ENCODE results near the gene PACRG. TPM values are rescaled to one million over a fixed set of nuclear protein-coding genes. Genes with fewer than 3 reads are reported as not detected.

The PACRG gene
- total and polyA plus RNA-seq, 2 of the 8 experiments (the other 6 are each of a cell fraction or from before 2014, with no cell fraction given), result 0.44 to 0.54 TPM

GRCh38 chr6:163063561-163063960 is 335.8 kb downstream of the PACRG start:
- Histone ChIP-seq H2AK5ac (ENCODE audit: low read depth, low read length) (no peak overlapping the region), H3K4me3 (ENCODE audit: extremely low read depth in 1 of 4, insufficient read depth in 2 of 4, low read depth in 3 of 4, low read length in 4 of 4) (no peak overlapping the region), H3K79me2 (ENCODE audit: control insufficient read depth in 1 of 2, insufficient read depth in 2 of 2, low read length in 2 of 2) (no peaks in the 10 kb centered on the region), H3K9ac (replicated peaks in 1 of 4; ENCODE audit: extremely low read depth in 1 of 4, low read depth in 3 of 4, low read length in 3 of 4) (no peak overlapping the region), H4K5ac (ENCODE audit: insufficient read length, low read depth, low read length) (no peak overlapping the region), H3K27me3 (replicated peaks in 1 of 4; ENCODE audit: control insufficient read depth in 3 of 4, extremely low read depth in 1 of 4, insufficient read depth in 3 of 4, low read length in 3 of 4) (no peaks in the 10 kb centered on the region), H3K4me2 (ENCODE audit: insufficient read depth in 1 of 2, low read depth in 2 of 2, low read length in 2 of 2) (no peak overlapping the region), H3K27ac (ENCODE audit: low read depth, low read length) (no peak overlapping the region), H2BK20ac (ENCODE audit: low read length) (no peak overlapping the region), H3K4me1 (replicated peaks in 1 of 4; ENCODE audit: control insufficient read depth in 3 of 4, insufficient read depth in 4 of 4, low read length in 3 of 4) (no peaks in the 10 kb centered on the region; a peak in 2 of 7 replicates), H4K91ac (replicated peaks; ENCODE audit: insufficient read length, low read length) (no peak overlapping the region), H3K4ac (replicated peaks; ENCODE audit: insufficient read length, low read depth, low read length) (no peak overlapping the region), H3K56ac (replicated peaks; ENCODE audit: insufficient read length, low read depth, low read length) (no peak overlapping the region), H3K18ac (ENCODE audit: extremely low read depth, low read length) (no peak overlapping the region), H3K23ac (ENCODE audit: insufficient read length) (no peak overlapping the region), H3K14ac (ENCODE audit: insufficient read length) (no peak overlapping the region), H3K79me1 (ENCODE audit: low read depth, low read length) (no peaks in the 10 kb centered on the region), H2BK120ac (replicated peaks; ENCODE audit: low read depth, low read length) (no peak overlapping the region), H4K20me1 (replicated peaks in 1 of 2; ENCODE audit: control insufficient read depth in 1 of 2, insufficient read depth in 2 of 2, low read length in 2 of 2) (no peaks in the 10 kb centered on the region), H3K23me2 (ENCODE audit: low read depth, low read length) (no peaks in the 10 kb centered on the region; the same call in 1 of the 2 replicates), H3K36me3 (ENCODE audit: control insufficient read depth in 2 of 4, insufficient read depth in 4 of 4, low read length in 3 of 4) (no peaks in the 10 kb centered on the region), H3K9me3 (ENCODE audit: insufficient read depth in 2 of 2, low read depth in 1 of 2, low read length in 1 of 2) (no peaks in the 10 kb centered on the region), H2BK12ac (ENCODE audit: low read depth, low read length) (no peak overlapping the region), H2BK5ac (ENCODE audit: low read depth, low read length) (no peak overlapping the region), H2BK15ac (ENCODE audit: low read length) (no peak overlapping the region), H4K8ac (ENCODE audit: extremely low read depth, insufficient read depth, low read length) (no peak overlapping the region), H2AFZ (ENCODE audit: low read length) (peak overlapping the region; percentile 72; the same call in 1 of the 2 replicates)
- DNase-seq (ENCODE audit: low read depth in 1 of 2, low spot score in 2 of 2) (no peak), FAIRE-seq (no peak)
- POLR2A ChIA-PET (ENCODE audit: partially characterized antibody), result no interaction called here
- 88% methylated on average over 6 of the region's 6 CpGs; no CpG with 5 or more reads in 1 of the 2 experiments for WGBS, 2 experiments (ENCODE audit: extremely low coverage in 1 of 2, insufficient coverage in 1 of 2, insufficient read length in 1 of 2, insufficient replicate concordance in 2 of 2, low coverage in 1 of 2, low lambda C conversion rate in 2 of 2, missing lambda C conversion rate in 1 of 2)
- CTCF ChIA-PET (ENCODE audit: partially characterized antibody), result interaction anchor here (0.7 kb wide), 1 partner anchor 51 kb away, joined by 3 read pairs; no protein-coding TSS in a partner anchor
- TF ChIP-seq SUZ12 (IDR thresholded peaks at IDR 0.05; ENCODE audit: low read length) (no peak), CTBP2 (IDR thresholded peaks at IDR 0.05; ENCODE audit: borderline replicate concordance, insufficient read depth, insufficient read length, low read length) (no peak), SP1 (IDR thresholded peaks at IDR 0.05; ENCODE audit: low read depth, low read length) (no peak), CEBPB (IDR thresholded peaks at IDR 0.05; ENCODE audit: low read depth, low read length) (no peak), RBBP5 (IDR thresholded peaks at IDR 0.05; ENCODE audit: borderline replicate concordance, low read depth, low read length) (no peak), SAP30 (IDR thresholded peaks at IDR 0.05; ENCODE audit: insufficient read depth, insufficient replicate concordance, low read length) (no peak), POLR2AphosphoS5 (IDR thresholded peaks at IDR 0.05; ENCODE audit: low read depth, low read length) (no peak), TEAD4 (IDR thresholded peaks at IDR 0.05; ENCODE audit: low read depth, low read length) (no peak), KDM4A (IDR thresholded peaks at IDR 0.05; ENCODE audit: low read depth, low read length, severe bottlenecking) (no peak), JUN (IDR thresholded peaks at IDR 0.05; ENCODE audit: low read depth, low read length) (no peak), SIX5 (IDR thresholded peaks at IDR 0.05; ENCODE audit: low read depth, low read length) (no peak), SIRT6 (IDR thresholded peaks at IDR 0.05; ENCODE audit: low read length) (no peak), NANOG (IDR thresholded peaks at IDR 0.05; ENCODE audit: insufficient read depth, low read depth, low read length, poor library complexity, severe bottlenecking) (no peak), KDM1A (IDR thresholded peaks at IDR 0.05; ENCODE audit: borderline replicate concordance, low read length) (no peak), NRF1 (IDR thresholded peaks at IDR 0.05; ENCODE audit: low read depth, low read length) (no peak)
